ENCODE data around the gene LCN6.
"Not testable (repeated sequence)": the region's sequence is repeated elsewhere in the genome, so short reads cannot be mapped to it uniquely, and the experiment has no call there.

Gene LCN6

DNA sequence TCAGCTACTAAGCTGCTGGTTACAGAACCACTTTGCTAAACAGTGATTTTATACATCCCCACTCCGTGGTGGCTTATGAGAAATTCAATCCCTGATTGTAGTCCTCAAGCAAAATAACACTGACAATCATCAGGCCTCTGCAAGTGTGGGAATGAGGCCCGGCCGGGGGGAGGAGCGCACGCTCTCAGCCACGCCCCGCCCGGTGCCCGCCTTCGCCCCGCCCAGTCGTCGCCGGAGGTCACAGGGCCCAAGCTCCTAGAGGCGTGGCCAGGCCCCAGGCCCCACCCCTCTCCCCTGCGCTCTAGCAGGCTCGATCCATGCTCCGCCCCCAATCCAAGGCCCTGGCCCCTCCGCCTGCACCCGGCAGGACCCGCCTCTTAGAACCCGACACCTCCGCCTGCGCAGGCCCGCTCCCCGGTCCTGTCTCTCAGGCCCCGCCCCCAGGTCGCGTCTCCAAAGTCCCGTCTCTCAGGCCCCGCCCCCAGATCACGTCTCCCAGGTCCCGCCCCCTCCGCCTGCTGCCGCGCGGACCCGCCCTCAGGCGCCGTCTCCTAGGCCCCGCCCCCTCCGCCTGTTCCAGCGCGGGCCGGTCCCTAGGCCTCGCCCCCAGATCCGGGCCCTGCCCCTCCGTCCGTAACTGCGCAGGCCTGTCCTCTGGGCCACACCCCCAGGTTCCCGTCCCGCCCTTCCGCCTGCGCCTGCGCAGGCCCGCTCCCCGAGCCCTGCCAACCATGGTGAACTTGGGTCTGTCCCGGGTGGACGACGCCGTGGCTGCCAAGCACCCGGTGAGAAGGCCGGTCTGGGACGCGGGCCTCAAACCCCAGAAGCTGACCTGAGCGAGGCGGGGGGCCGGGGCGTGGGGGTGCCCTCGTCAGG lies 42.6 kb upstream of the LCN6 start, which contains the start of gene TMEM141:
Gene TMEM141 (plus strand): TSS at position 705 of the 876 bp plus-strand sequence. CDS start 27 bp downstream, at position 732.
- Histone ChIP-seq H3K4me1 (ENCODE audit: control insufficient read depth in 1 of 2, insufficient read depth in 2 of 2, low read length in 2 of 2) (peaks cover 27 to 55% of the 10 kb centered on the region in 2 donors), H3K9me3 (ENCODE audit: control insufficient read depth in 1 of 2, low read length in 2 of 2) (no peaks in the 10 kb centered on the region), H3K4me3 (ENCODE audit: low read depth in 1 of 2, low read length in 2 of 2) (peak within 1 kb of the TSS; percentile 66 to 84), H3K27ac (ENCODE audit: low read depth, low read length) (peak within 1 kb of the TSS; percentile 99), H3K9ac (ENCODE audit: low read depth in 1 of 2, low read length in 2 of 2) (peak within 1 kb of the TSS; percentile 77 to 95), H3K27me3 (ENCODE audit: control insufficient read depth in 1 of 2, insufficient read depth in 2 of 2, low read length in 2 of 2) (peaks cover 0 to under 1% of the 10 kb centered on the region in 2 donors), H3K36me3 (ENCODE audit: control insufficient read depth in 1 of 2, insufficient read depth in 2 of 2, low read length in 2 of 2) (no peaks in the 10 kb centered on the region)

DNA sequence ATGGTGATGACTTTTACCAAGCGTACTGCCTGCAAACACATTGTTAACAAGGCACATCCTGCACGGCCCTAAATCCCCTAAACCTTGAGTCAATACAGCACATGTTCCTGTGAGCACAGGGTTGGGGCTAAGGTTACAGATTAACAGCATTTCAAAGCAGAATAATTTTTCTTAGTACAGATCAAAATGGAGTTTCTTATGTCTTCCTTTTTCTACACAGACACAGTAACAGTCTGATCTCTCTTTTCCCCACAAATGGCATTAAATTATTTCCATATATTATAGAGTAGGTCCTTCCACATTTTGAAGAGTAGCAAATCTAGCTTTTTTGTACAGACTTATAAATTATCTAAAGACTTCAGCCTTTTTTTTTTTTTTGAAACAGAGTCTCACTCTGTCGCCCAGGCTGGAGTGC lies 41.2 kb upstream of the LCN6 start:
- H3K4me1 ChIP-seq (ENCODE audit: control insufficient read depth in 1 of 2, insufficient read depth in 2 of 2, low read length in 2 of 2): peaks cover 32 to 63% of the 10 kb centered on the region in 2 donors

DNA sequence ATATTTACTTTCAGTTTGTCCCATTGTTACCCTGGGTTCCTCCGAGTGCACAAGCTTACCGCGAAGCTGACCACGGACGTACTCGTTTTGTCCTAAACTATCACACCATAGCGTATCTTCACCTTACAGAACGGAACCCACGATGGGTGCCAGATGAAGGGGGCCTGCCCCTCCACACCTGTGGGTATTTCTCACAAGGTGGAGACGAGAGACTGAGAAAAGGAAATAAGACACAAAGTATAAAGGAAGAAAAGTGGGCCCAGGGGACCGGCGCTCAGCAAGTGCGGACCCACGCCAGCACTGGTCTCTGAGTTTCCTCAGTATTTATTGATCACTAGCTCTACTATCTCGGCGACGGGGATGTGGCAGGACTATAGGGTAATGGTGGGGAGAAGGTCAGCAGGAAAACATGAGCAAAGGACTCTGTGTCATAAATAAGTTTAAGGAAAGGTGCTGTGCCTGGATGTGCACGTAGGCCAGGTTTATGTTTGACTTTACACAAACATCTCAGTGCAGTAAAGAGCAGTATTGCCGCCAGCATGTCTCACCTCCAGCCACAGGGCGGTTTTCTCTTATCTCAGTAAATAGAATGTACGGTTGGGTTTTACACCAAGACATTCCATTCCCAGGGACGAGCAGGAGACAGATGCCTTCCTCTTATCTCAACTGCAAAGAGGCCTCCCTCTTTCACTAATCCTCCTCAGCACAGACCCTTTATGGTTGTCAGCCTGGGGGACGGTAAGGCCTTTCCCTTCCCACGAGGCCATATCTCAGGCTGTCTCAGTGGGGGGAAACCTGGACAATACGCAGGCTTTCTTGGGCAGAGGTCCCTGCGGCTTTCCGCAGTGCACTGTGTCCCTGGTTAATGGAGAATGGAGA lies 40.6 kb upstream of the LCN6 start:
- not testable (repeated sequence) for H3K27ac ChIP-seq (ENCODE audit: low read depth, low read length); H3K9me3 ChIP-seq (ENCODE audit: control insufficient read depth in 1 of 2, low read length in 2 of 2); H3K27me3 ChIP-seq (ENCODE audit: control insufficient read depth in 1 of 2, insufficient read depth in 2 of 2, low read length in 2 of 2); H3K36me3 ChIP-seq (ENCODE audit: control insufficient read depth in 1 of 2, insufficient read depth in 2 of 2, low read length in 2 of 2)
- peaks cover 32 to 64% of the 10 kb centered on the region in 2 donors for H3K4me1 ChIP-seq (ENCODE audit: control insufficient read depth in 1 of 2, insufficient read depth in 2 of 2, low read length in 2 of 2)
- H3K4me3 ChIP-seq (ENCODE audit: low read depth in 1 of 2, low read length in 2 of 2): peak overlapping the region in 1 of 2 donors; percentile 32
- H3K9ac ChIP-seq (ENCODE audit: low read depth in 1 of 2, low read length in 2 of 2): peak overlapping the region in 1 of 2 donors; percentile 16

More for the DNA sequence above, 41.2 kb upstream of the LCN6 start:
- Histone ChIP-seq H3K9ac (ENCODE audit: low read depth in 1 of 2, low read length in 2 of 2) (no peak overlapping the region), H3K36me3 (ENCODE audit: control insufficient read depth in 1 of 2, insufficient read depth in 2 of 2, low read length in 2 of 2) (no peaks in the 10 kb centered on the region), H3K4me3 (ENCODE audit: low read depth in 1 of 2, low read length in 2 of 2) (no peak overlapping the region), H3K9me3 (ENCODE audit: control insufficient read depth in 1 of 2, low read length in 2 of 2) (no peaks in the 10 kb centered on the region), H3K27me3 (ENCODE audit: control insufficient read depth in 1 of 2, insufficient read depth in 2 of 2, low read length in 2 of 2) (no peaks in the 10 kb centered on the region), H3K27ac (ENCODE audit: low read depth, low read length) (no peak overlapping the region)

DNA sequence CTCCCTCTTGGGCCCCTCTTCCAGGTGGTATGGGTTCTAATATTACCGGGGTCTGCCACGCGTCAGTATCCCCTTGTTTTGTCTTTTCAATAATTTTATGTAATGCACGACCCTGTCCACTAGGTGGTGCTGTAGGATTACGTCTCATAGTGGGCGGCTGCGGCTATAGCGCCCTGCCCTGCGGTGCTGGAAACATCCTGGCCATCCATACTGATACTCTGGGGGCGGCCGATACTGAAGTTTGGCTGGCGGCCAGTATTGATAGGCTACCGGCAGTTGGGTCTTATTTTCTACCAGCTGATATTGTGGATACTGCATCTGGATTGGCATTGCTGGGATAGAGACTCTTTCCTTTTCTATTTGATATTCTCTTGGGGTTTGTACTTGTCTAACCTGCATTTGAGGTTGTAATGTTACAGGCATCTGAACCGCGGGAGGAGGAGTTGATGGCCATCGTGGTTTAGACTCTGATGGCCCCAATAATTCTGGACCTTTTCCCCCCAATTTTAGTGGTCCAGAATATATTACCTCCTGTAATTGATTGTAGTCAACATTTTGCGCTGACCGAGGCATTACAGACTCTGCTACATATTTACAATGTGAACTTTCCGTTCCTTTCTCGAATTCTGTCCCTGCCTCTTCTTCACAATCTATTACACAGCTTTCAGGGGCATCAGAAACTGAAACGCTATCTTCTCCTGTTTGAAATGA lies 39.5 kb upstream of the LCN6 start:
- H3K9ac ChIP-seq (ENCODE audit: low read depth in 1 of 2, low read length in 2 of 2): no peak overlapping the region
- no peak overlapping the region for H3K4me3 ChIP-seq (ENCODE audit: low read depth in 1 of 2, low read length in 2 of 2)
- no peaks in the 10 kb centered on the region for H3K27me3 ChIP-seq (ENCODE audit: control insufficient read depth in 1 of 2, insufficient read depth in 2 of 2, low read length in 2 of 2)
- no peak overlapping the region for H3K27ac ChIP-seq (ENCODE audit: low read depth, low read length)
- H3K9me3 ChIP-seq (ENCODE audit: control insufficient read depth in 1 of 2, low read length in 2 of 2): no peaks in the 10 kb centered on the region
- peaks cover 22 to 57% of the 10 kb centered on the region in 2 donors for H3K4me1 ChIP-seq (ENCODE audit: control insufficient read depth in 1 of 2, insufficient read depth in 2 of 2, low read length in 2 of 2)
- no peaks in the 10 kb centered on the region for H3K36me3 ChIP-seq (ENCODE audit: control insufficient read depth in 1 of 2, insufficient read depth in 2 of 2, low read length in 2 of 2)

DNA sequence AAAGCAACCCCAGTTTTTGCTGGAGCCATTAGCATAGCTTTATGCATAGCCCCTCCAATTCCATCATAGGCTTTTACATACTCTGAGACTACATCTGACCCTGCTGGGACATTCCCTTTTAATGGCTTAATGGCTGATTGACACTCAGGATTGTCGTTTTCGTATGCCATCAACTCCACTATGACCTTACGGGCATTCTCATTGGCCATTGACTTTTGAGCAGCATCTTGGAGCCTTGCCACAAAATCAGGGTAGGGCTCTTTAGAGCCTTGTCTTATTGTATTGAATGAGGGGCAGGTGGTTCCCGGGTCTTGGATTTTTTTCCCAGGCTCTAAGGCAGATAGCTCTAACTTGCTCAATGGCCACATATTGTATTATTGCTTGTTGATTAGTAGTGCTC lies 38.7 kb upstream of the LCN6 start:
- H3K9me3 ChIP-seq (ENCODE audit: control insufficient read depth in 1 of 2, low read length in 2 of 2); H3K27me3 ChIP-seq (ENCODE audit: control insufficient read depth in 1 of 2, insufficient read depth in 2 of 2, low read length in 2 of 2); H3K27ac ChIP-seq (ENCODE audit: low read depth, low read length); H3K9ac ChIP-seq (ENCODE audit: low read depth in 1 of 2, low read length in 2 of 2); H3K36me3 ChIP-seq (ENCODE audit: control insufficient read depth in 1 of 2, insufficient read depth in 2 of 2, low read length in 2 of 2); H3K4me3 ChIP-seq (ENCODE audit: low read depth in 1 of 2, low read length in 2 of 2): not testable (repeated sequence)
- peaks cover 13 to 49% of the 10 kb centered on the region in 2 donors for H3K4me1 ChIP-seq (ENCODE audit: control insufficient read depth in 1 of 2, insufficient read depth in 2 of 2, low read length in 2 of 2)

DNA sequence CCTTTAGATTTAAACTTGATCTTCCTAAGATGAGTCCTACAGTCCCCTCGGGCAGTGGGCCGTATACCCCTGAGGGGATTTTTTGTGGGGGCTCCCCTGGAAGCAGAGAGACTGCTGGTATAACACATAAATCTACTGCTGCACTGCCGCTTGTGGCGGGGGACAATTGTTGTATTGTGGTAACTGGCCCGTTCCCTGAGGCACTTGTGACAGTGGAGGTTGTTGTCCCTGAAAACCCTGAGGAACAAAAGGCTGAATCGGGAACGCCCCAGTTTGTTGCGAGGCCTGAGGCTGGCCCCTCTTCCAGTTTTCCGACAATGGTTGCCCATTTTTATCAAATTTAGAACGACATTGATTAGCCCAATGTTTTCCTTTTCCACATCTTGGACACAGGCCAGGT lies 38.1 kb upstream of the LCN6 start:
- H3K27me3 ChIP-seq (ENCODE audit: control insufficient read depth in 1 of 2, insufficient read depth in 2 of 2, low read length in 2 of 2): no peaks in the 10 kb centered on the region
- peaks cover 11 to 43% of the 10 kb centered on the region in 2 donors for H3K4me1 ChIP-seq (ENCODE audit: control insufficient read depth in 1 of 2, insufficient read depth in 2 of 2, low read length in 2 of 2)
- no peak overlapping the region for H3K9ac ChIP-seq (ENCODE audit: low read depth in 1 of 2, low read length in 2 of 2)
- H3K36me3 ChIP-seq (ENCODE audit: control insufficient read depth in 1 of 2, insufficient read depth in 2 of 2, low read length in 2 of 2): no peaks in the 10 kb centered on the region
- H3K4me3 ChIP-seq (ENCODE audit: low read depth in 1 of 2, low read length in 2 of 2): no peak overlapping the region
- no peak overlapping the region for H3K27ac ChIP-seq (ENCODE audit: low read depth, low read length)
- H3K9me3 ChIP-seq (ENCODE audit: control insufficient read depth in 1 of 2, low read length in 2 of 2): no peaks in the 10 kb centered on the region

DNA sequence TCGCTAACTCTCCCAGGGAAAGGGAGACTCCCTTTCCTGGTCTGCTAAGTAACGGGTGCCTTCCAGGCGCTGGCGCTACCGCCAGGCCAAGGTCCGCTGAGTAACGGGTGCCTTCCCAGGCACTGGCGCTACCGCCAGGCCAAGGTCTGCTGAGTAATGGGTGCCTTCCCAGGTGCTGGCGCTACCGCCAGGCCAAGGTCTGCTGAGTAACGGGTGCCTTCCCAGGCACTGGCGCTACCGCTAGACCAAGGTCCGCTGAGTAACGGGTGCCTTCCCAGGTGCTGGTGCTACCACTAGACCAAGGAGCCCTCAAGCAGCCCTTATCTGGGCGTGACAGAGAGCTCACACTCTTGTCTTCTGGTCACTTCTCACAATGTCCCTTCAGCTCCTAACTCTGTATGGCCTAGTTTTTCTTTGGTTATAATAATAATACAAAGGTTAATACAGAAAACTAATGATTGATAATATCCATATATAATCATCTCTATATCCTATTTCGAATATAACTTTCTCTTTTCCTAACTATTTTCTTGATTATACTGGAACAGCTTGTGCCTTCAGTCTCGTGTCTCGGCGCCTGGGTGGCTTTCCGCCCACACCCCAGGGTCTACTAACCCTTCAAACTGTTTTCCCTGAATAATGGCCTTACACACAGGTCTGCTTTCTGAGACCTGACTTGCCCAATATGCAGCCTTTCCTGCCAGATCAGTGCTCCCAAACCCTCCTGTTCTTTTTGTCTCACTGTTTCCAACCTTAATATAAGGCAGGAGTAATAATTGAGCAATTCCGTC lies 37.4 kb upstream of the LCN6 start:
- not testable (repeated sequence) for H3K36me3 ChIP-seq (ENCODE audit: control insufficient read depth in 1 of 2, insufficient read depth in 2 of 2, low read length in 2 of 2); H3K9me3 ChIP-seq (ENCODE audit: control insufficient read depth in 1 of 2, low read length in 2 of 2); H3K27me3 ChIP-seq (ENCODE audit: control insufficient read depth in 1 of 2, insufficient read depth in 2 of 2, low read length in 2 of 2); H3K4me3 ChIP-seq (ENCODE audit: low read depth in 1 of 2, low read length in 2 of 2); H3K27ac ChIP-seq (ENCODE audit: low read depth, low read length); H3K9ac ChIP-seq (ENCODE audit: low read depth in 1 of 2, low read length in 2 of 2)
- H3K4me1 ChIP-seq (ENCODE audit: control insufficient read depth in 1 of 2, insufficient read depth in 2 of 2, low read length in 2 of 2): peaks cover 11 to 41% of the 10 kb centered on the region in 2 donors

DNA sequence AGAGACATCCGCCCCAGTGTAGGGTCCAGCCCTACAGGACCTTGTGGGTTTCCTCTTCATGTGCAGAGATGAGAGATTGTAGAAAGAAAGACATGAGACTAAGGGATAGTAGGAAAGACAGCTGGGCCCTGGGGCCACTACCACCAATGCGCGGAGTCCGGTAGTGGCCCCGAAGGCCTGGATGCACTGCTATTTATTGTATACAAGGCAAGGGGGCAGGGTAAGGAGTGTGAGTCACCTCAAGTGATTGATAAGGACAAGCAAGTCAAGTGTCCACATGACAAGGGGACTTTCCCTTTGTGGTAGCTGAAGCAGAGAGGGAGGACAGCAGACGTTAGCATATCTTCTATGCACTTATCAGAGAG lies 36.7 kb upstream of the LCN6 start:
- no peak overlapping the region for H3K27ac ChIP-seq (ENCODE audit: low read depth, low read length)
- peaks cover 5 to 35% of the 10 kb centered on the region in 2 donors for H3K4me1 ChIP-seq (ENCODE audit: control insufficient read depth in 1 of 2, insufficient read depth in 2 of 2, low read length in 2 of 2)
- no peaks in the 10 kb centered on the region for H3K9me3 ChIP-seq (ENCODE audit: control insufficient read depth in 1 of 2, low read length in 2 of 2)
- H3K9ac ChIP-seq (ENCODE audit: low read depth in 1 of 2, low read length in 2 of 2): no peak overlapping the region
- no peaks in the 10 kb centered on the region for H3K36me3 ChIP-seq (ENCODE audit: control insufficient read depth in 1 of 2, insufficient read depth in 2 of 2, low read length in 2 of 2)
- no peaks in the 10 kb centered on the region for H3K27me3 ChIP-seq (ENCODE audit: control insufficient read depth in 1 of 2, insufficient read depth in 2 of 2, low read length in 2 of 2)
- no peak overlapping the region for H3K4me3 ChIP-seq (ENCODE audit: low read depth in 1 of 2, low read length in 2 of 2)

DNA sequence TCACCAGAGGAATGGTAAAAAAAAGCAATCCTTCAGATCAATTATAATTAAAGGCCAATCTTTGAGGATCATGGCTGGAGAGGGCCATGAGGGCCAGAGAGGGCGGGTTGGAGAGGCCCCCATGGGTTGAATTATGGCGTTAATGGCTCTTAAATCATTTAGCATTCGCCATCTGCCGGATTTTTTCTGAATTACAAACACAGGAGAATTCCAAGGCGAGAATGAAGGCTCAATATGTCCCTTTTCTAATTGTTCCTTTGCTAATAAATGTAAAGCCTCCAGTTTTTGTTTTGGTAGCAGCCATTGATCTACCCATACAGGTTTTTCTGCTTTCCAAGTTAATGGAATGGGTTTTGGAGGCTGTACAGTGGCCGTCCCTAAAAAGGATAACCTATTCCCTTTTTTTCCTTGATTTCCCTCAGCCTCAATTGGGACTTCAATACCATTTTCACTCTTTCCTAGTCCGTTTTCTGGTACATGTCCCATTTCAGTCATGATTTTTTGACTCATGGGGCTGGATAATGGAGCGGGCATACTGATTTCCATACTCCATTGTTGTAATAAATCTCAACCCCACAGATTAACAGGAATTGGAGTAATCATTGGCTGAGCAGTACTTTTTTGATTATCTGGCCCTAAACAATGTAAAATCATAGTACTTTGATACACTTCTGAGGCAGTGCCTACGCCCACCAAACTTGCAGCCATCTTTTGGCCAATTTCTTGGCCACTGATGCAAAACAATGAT lies 36.1 kb upstream of the LCN6 start:
- no peak overlapping the region for H3K27ac ChIP-seq (ENCODE audit: low read depth, low read length)
- H3K27me3 ChIP-seq (ENCODE audit: control insufficient read depth in 1 of 2, insufficient read depth in 2 of 2, low read length in 2 of 2): no peaks in the 10 kb centered on the region
- H3K9ac ChIP-seq (ENCODE audit: low read depth in 1 of 2, low read length in 2 of 2): no peak overlapping the region
- H3K4me1 ChIP-seq (ENCODE audit: control insufficient read depth in 1 of 2, insufficient read depth in 2 of 2, low read length in 2 of 2): peaks cover 5 to 29% of the 10 kb centered on the region in 2 donors
- no peak overlapping the region for H3K4me3 ChIP-seq (ENCODE audit: low read depth in 1 of 2, low read length in 2 of 2)
- H3K9me3 ChIP-seq (ENCODE audit: control insufficient read depth in 1 of 2, low read length in 2 of 2): no peaks in the 10 kb centered on the region
- H3K36me3 ChIP-seq (ENCODE audit: control insufficient read depth in 1 of 2, insufficient read depth in 2 of 2, low read length in 2 of 2): no peaks in the 10 kb centered on the region

Data from duodenal mucosa (tissue), 2 donors.